Activated CD4-positive, alpha-beta T cell treated with anti-CD3 and anti-CD28 coated beads, Interleukin-2, amount 10 ng/mL, durations not matched to agents 24 days and 14 days (primary cell): ENCODE results near the gene GRB10. TPM values are rescaled to one million over a fixed set of nuclear protein-coding genes. Genes with fewer than 3 reads are reported as not detected.
A peak's percentile ranks its signal among the peaks of the same experiment; 100 is the strongest.

Source experiments
- DNase-seq: peaks from one replicate; pipeline ENCODE4 v3.0.0; 2022
- H3K27ac Mint-ChIP-seq: one replicate; pipeline ENCODE4 v1.8.0; 2022; ENCODE audit warnings: mild to moderate bottlenecking, mixed read lengths
- H3K27me3 Mint-ChIP-seq: one replicate; pipeline ENCODE4 v1.8.0; 2022; ENCODE audit warnings: mixed read lengths
- H3K36me3 Mint-ChIP-seq: one replicate; pipeline ENCODE4 v1.8.0; 2022; ENCODE audit warnings: low read depth, mild to moderate bottlenecking, mixed read lengths
- H3K4me1 Mint-ChIP-seq: one replicate; pipeline ENCODE4 v1.8.0; 2021; ENCODE audit warnings: mixed read lengths
- H3K4me3 Mint-ChIP-seq: one replicate; pipeline ENCODE4 v1.8.0; 2022; ENCODE audit warnings: mild to moderate bottlenecking, moderate library complexity, mixed read lengths
- H3K9me3 Mint-ChIP-seq: one replicate; pipeline ENCODE4 v1.8.0; 2021; ENCODE audit warnings: mixed read lengths
- intact Hi-C: fragments of 100-400 bp; cut with micrococcal nuclease; formaldehyde crosslinking; loops from one replicate; pipeline ENCODE4 v1.15.1; 2023
- total RNA-seq: library from RNA; stranded (reverse); gene quantifications from 2 replicates; pipeline ENCODE4 v1.2.3, GENCODE V29; 2022

The GRB10 gene
- total RNA-seq, 1 donor from 2014 or later, result 3.6 TPM

DNA sequence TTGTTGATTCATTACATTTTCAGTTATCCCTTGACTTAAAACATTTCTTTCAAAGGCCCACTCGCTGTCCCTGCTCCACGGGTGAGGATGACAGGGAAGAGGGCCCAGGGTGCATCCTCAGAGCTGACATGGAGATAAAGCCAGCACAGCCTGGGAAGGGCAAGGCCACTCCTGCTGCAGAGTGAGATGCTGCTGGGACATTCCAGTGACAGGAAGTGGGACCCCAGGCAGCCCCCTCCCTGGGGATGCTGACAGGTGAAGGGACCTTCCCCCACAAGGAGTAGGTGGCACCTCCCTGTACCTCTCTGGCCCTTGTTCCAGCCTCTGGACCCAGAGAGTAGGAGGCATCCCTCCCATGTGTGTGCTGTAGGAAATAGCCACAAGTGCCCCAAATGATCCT is 119.7 kb downstream of the GRB10 start:
- peak overlapping the region; percentile 4 for H3K4me3 Mint-ChIP-seq

DNA sequence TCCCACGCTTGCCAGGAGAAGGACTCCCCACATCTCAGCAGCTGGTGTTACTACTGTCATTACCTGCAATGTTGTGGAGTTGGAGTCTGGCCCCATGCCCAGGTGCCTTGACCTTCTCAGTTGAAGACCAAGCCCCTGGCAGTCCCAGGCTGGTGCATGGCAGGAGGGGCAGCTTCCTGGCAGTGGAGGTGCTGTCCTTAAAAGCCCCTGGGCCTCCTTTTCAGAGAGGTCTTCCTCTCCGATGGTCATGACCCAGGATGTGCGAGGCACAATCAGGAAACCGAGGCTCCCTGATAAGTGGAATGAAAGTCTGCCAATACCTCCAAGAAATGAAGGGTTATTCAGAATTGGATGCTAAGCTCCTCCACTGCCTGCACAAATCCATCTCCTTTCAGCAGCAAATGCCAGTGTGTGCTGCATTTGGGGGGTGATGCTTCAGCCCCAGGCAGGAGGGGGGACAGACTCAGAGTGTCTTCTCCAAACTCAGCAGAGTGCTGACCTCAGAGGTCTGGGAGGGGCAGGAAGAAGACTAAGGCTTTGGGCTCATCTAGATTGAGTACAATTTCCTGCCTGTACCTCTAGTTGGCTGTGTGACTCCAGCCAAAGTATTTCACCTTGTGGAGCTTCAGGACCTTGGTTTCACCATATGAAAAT is 120.5 kb downstream of the GRB10 start:
- Mint-ChIP-seq H3K4me3 (peak overlapping the region; percentile 31), H3K36me3 (peaks cover 2% of the 10 kb centered on the region), H3K9me3 (no peaks in the 10 kb centered on the region), H3K27me3 (no peaks in the 10 kb centered on the region), H3K4me1 (peaks cover 47% of the 10 kb centered on the region), H3K27ac (no peak overlapping the region)
- intact Hi-C loops, result loop anchor here (5.0 to 10.0 kb wide), 3 partner anchors 50 to 457 kb away; no protein-coding TSS in a partner anchor
- peak; percentile 80 for DNase-seq

More for the DNA sequence above, 119.7 kb downstream of the GRB10 start:
- Mint-ChIP-seq H3K4me1 (peaks cover 47% of the 10 kb centered on the region), H3K9me3 (no peaks in the 10 kb centered on the region), H3K36me3 (peaks cover 2% of the 10 kb centered on the region), H3K27ac (no peak overlapping the region), H3K27me3 (peaks cover under 1% of the 10 kb centered on the region)
- DNase-seq, result no peak
- intact Hi-C loops, result loop anchor here (5.0 to 10.0 kb wide), 3 partner anchors 51 to 458 kb away; no protein-coding TSS in a partner anchor

DNA sequence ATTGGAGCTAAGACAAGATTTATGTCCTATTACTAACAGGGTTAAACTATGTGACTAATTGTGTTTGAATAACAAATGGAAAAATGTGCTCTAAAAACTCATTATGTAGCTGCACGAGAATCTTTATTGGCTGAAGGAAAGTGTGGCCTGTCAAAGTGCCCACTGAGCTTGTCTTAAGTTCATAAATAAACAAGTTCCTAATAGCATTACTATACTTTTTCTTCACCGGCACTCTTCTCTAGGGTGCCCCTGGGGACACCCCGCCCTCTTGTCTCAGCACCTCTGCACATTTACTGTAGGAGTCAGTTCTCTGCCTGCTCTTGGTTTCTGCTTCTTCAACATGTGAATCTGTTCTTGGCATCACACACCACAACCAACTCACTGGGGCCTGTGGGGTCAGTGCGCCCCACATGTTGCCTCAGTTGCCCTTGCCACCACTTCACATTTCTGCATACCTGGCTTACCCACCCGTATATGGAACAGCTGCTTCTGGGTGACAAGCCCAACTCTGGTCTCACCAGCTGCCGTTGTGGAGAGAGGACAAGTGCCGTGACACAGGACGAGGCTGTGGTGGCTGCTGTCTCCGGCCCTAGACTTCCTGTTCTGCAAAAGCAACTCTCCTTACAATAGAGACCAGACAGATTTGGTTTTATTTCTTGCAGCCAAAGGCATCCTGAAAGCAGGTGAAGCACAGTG is 121.2 kb downstream of the GRB10 start:
- Mint-ChIP-seq H3K27ac (peak overlapping the region; percentile 1), H3K36me3 (peaks cover 2% of the 10 kb centered on the region), H3K4me3 (peak overlapping the region; percentile 7), H3K9me3 (no peaks in the 10 kb centered on the region), H3K27me3 (peaks cover 3% of the 10 kb centered on the region), H3K4me1 (peaks cover 47% of the 10 kb centered on the region)
- DNase-seq, result peak; percentile 72
- intact Hi-C loops, result loop anchor here (5.0 to 10.0 kb wide), 3 partner anchors 49 to 457 kb away; no protein-coding TSS in a partner anchor

DNA sequence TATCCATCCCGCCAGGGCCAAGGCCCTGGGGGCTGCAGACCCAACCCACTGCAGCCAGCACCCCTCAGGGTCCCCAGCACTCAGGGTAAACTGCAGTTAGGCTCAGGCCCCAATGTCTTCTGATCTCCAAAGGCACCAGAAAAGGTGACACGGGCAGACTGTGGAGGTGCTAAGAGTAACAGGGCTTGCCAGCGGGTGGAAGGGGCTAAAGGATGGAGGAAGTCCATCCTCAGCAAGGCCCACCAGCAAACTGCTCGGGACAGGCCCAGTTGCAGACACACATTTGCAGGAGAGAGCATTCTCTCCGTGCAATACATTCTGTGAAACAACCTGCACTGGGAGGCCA is 121.9 kb downstream of the GRB10 start:
- Mint-ChIP-seq H3K36me3 (peaks cover 2% of the 10 kb centered on the region), H3K4me3 (peak overlapping the region; percentile 20), H3K4me1 (peaks cover 47% of the 10 kb centered on the region), H3K9me3 (no peaks in the 10 kb centered on the region), H3K27me3 (peaks cover 3% of the 10 kb centered on the region), H3K27ac (no peak overlapping the region)
- intact Hi-C loops, result loop anchor here (5.0 to 10.0 kb wide), 3 partner anchors 49 to 456 kb away; no protein-coding TSS in a partner anchor
- DNase-seq, result no peak

DNA sequence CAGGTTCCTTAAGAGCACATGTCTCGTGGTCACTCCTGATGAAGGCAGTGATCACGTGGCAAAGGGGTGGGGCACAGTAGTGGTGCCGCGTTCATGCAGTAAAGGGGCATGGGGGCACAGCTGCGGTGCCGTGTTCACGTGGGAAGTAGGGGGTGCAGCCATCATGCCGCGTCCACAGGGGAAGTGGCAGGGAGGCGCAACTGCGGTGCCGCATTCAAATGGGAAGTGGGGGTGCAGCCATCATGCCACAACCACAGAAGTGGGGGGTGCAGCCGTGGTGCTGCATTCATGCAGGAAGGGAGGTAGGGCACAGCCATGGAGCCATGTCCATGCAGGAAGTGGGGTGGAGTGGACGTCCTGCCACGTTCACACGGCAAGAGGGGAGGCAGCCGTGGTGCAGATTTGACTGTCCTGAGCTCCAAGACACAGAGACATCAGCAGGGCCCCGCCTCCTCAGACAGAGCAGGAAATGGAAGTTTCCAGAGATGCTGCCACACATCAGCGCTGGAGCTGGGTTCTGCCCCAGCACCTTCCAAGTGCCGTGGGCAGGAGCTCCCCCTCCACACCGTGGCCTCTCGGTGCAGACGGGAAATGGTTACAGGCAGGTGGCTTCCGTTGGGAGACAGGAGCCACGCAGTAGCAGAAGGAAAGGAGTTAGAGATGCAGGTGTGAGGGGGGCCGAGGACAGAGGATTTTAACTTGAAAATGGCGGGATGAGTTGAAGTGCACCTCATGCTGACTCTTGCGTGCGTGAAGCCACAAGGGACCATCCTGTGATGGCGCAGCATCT is 122.5 kb downstream of the GRB10 start:
- peak; percentile 81 for DNase-seq
- peaks cover 3% of the 10 kb centered on the region for H3K27me3 Mint-ChIP-seq
- intact Hi-C loops, result loop anchor here (5.0 to 10.0 kb wide), 3 partner anchors 48 to 455 kb away; no protein-coding TSS in a partner anchor
- peak overlapping the region; percentile 81 for H3K4me3 Mint-ChIP-seq
- H3K4me1 Mint-ChIP-seq, result peaks cover 46% of the 10 kb centered on the region
- peaks cover 2% of the 10 kb centered on the region for H3K36me3 Mint-ChIP-seq
- peak overlapping the region; percentile 85 for H3K27ac Mint-ChIP-seq
- no peaks in the 10 kb centered on the region for H3K9me3 Mint-ChIP-seq

DNA sequence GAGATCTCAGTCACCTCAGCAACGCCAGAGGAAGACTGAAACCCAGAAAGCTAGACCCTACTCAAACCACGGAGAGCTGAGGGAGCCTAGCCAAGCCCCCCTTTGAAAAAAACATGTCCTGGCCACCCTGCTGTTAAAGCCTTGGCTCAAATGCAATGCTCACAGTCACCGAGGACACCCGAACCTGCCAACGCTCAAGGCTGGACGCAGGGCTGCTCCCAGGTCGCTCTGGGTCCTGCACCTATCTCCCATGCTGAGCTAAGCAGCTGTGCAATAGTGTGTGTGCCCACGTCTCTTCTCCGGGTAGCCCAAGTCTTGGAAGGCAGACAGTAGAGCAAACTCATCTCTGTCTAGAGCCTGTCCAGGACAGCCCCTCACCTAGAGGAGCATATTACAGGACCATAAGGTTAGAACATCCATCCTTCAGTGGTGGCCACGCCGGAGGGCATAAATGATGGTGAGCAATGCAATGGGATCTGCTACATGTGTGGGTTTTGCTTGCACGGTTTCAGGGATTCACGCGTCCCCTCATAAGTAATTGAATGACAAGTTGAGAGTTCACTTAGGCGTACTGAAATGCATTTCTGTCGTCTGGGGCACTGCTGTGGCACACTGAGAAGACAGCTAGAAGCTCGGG is 123.2 kb downstream of the GRB10 start:
- no peaks in the 10 kb centered on the region for H3K9me3 Mint-ChIP-seq
- H3K4me3 Mint-ChIP-seq, result peak overlapping the region; percentile 81
- no peak overlapping the region for H3K27ac Mint-ChIP-seq
- peaks cover 3% of the 10 kb centered on the region for H3K27me3 Mint-ChIP-seq
- H3K36me3 Mint-ChIP-seq, result peaks cover 2% of the 10 kb centered on the region
- intact Hi-C loops, result no loop called here
- peaks cover 41% of the 10 kb centered on the region for H3K4me1 Mint-ChIP-seq
- no peak for DNase-seq

DNA sequence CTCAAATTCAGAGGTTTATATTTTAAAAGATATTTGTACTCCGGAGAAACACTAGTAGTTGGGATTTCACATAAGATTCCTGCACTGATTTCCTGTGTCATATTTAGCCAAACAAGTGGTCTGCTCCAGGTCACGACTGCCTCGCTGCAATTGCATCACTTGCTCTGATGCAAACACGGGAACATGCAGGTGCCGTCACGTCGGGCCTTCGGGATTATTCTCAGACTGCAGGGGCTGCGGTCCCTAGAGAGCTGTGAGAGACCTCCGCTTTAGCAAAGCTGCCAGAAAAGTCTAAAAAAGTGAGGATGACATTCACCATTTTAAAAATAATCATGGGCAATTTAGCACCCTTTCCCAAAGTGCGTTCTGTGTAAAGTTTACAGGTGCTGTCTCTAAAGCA is 124.0 kb downstream of the GRB10 start:
- no peaks in the 10 kb centered on the region for H3K9me3 Mint-ChIP-seq
- intact Hi-C loops, result no loop called here
- no peak overlapping the region for H3K4me3 Mint-ChIP-seq
- peaks cover 2% of the 10 kb centered on the region for H3K36me3 Mint-ChIP-seq
- DNase-seq, result no peak
- H3K27ac Mint-ChIP-seq, result no peak overlapping the region
- H3K4me1 Mint-ChIP-seq, result peaks cover 38% of the 10 kb centered on the region
- peaks cover 7% of the 10 kb centered on the region for H3K27me3 Mint-ChIP-seq

DNA sequence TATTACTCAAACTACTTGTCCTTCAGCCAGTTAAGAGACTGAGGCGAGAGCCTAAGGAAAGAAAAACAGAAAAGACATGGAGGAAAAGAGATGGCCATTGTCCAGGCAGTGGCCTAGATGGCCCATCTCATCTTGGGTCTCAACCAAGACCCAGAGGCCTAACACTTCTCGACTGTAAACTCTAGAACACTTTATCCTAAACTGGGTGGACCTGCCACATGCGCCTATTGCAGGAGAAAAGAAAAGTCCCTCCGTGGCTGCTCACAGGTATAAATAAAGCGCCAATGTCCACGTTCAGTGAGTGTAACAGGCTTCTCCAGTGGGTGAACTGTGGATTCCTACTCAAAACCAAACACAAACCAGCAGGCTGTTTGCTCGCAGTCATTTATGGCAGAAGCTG is 124.8 kb downstream of the GRB10 start:
- Mint-ChIP-seq H3K4me3 (no peak overlapping the region), H3K4me1 (peaks cover 33% of the 10 kb centered on the region), H3K27ac (no peak overlapping the region), H3K36me3 (peaks cover 2% of the 10 kb centered on the region), H3K9me3 (no peaks in the 10 kb centered on the region), H3K27me3 (peaks cover 7% of the 10 kb centered on the region)
- no peak for DNase-seq
- intact Hi-C loops, result no loop called here

DNA sequence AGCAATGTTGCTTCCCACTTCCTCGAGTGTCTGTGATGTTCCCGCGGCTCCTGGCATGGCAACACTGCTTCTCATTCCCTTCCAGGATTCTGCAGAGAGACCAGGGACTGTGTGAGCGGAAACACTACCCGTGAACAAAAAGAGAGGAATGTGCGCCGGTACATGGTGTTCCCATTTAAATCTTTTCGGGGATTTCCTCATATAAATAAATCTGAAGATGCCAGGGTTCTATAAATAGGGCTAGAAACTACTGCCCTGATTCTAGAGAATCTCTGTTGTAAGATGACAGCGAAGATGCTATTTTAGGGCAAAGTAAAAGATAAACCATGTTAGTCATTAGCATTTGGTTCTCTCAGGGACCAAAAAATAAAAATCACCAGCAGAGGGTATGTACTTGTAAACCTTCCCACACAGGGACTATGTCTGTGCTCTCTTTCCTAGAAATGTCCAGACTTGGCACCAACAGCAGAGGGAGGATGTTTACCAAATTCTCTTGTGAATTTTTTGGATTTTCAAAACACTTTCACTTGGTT is 125.3 kb downstream of the GRB10 start:
- no peaks in the 10 kb centered on the region for H3K9me3 Mint-ChIP-seq
- H3K27ac Mint-ChIP-seq, result no peak overlapping the region
- H3K4me1 Mint-ChIP-seq, result peaks cover 28% of the 10 kb centered on the region
- no peak overlapping the region for H3K4me3 Mint-ChIP-seq
- H3K36me3 Mint-ChIP-seq, result peaks cover 2% of the 10 kb centered on the region
- DNase-seq, result no peak
- intact Hi-C loops, result no loop called here
- H3K27me3 Mint-ChIP-seq, result peaks cover 7% of the 10 kb centered on the region

DNA sequence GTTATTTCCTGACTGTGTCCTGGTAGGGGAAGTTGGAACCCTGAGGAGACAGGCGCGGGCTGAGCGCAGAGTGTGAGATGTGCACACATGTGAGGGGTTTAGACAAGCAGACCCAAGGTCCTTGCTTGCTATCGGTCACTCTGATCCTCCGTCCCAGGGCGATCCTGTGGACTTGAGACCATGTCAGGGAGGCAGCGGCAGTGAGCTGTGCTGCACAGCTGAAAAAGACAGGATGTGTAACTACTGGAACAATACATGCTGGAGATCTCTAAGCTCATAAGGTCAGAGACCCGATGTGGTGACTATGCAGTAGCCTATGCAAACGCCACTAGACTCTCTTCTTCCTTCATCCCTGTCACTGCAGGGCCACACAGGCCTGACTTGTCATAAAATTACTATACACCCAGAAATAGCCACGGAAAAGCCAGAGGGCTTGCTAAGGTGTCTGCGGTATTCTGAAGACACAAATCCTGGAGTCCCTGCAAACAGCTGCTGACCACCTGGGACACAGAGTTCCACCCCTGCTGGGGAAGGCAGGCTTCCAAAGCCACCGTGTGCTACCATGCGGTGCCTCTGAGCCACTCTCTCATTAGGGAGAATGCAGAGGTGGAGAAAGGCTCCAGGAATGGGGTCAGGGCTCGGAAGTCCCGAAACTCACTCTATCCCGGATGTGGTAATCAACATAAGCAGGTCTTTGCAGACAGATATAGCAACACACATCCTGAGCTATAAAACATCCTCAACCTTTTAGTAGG is 126.4 kb downstream of the GRB10 start:
- Mint-ChIP-seq H3K27ac (no peak overlapping the region), H3K4me1 (peaks cover 17% of the 10 kb centered on the region), H3K9me3 (no peaks in the 10 kb centered on the region), H3K4me3 (no peak overlapping the region), H3K36me3 (peaks cover 2% of the 10 kb centered on the region), H3K27me3 (peaks cover 7% of the 10 kb centered on the region)
- DNase-seq, result no peak
- intact Hi-C loops, result no loop called here

DNA sequence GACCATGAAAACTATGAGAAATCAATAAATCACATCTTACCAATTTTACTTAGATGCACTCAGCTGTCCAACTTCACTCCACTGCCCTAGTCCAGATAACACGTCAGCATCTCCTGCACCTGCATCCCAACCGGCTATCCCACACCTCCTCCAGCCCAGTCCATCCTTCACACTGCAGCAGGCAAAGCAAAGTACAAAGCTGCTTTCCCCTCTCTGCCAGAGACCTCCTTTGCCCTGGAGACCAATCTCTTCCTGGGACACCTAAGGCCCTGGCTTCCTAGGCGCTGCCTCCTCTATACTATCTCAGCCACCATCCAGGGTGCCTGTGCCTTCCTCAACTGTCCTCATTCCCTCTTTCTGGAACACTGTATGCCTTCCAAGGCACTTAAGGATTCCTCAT is 127.2 kb downstream of the GRB10 start:
- Mint-ChIP-seq H3K4me3 (no peak overlapping the region), H3K4me1 (peaks cover 11% of the 10 kb centered on the region), H3K9me3 (no peaks in the 10 kb centered on the region), H3K27ac (no peak overlapping the region), H3K36me3 (peaks cover 2% of the 10 kb centered on the region), H3K27me3 (peaks cover 8% of the 10 kb centered on the region)
- no peak for DNase-seq
- intact Hi-C loops, result no loop called here

DNA sequence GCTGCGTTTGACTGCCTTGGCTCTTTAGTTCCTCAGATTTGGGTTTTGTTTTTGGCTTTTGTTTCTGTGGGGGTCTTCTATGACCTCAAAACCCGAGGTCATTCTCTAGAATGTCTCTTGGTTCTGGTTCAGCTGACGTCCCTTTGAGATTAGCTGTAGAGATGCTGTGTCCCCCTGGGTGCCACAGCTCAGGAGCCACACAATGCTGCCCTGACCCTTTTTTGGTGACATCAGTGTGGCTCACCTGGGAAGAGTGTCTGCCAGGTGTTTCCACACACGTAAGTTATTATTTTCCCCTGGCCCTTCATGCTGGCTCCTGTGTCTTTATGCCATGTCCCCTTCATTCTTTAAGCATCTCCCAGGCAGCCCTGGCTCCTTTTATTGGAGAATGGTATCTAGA is 127.7 kb downstream of the GRB10 start:
- Mint-ChIP-seq H3K27ac (no peak overlapping the region), H3K36me3 (no peaks in the 10 kb centered on the region), H3K9me3 (no peaks in the 10 kb centered on the region), H3K4me1 (peaks cover 6% of the 10 kb centered on the region), H3K27me3 (peaks cover 9% of the 10 kb centered on the region), H3K4me3 (no peak overlapping the region)
- intact Hi-C loops, result no loop called here
- no peak for DNase-seq

DNA sequence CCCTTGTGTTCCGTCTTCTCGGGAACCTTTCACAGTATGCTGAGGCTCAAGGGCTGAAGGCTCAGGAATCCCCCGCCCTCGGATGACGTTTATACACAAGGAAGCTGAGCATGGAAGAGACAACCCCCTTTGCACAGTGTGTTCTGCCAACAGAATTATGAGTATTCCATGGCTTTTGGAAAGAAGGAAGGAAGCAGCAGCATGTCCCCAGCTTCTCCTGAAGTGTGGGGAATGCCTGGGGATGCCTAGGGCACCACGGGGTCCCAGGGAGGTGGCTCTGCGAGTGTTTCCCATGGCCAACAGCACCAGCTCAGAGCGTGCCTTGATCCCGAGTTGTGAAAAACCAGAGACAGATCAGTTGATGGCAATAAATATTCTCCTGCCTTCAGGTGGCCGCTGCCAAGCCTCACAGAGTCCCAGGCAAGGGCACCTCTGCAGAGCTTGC is 128.7 kb downstream of the GRB10 start:
- no peaks in the 10 kb centered on the region for H3K9me3 Mint-ChIP-seq
- H3K36me3 Mint-ChIP-seq, result no peaks in the 10 kb centered on the region
- H3K4me1 Mint-ChIP-seq, result no peaks in the 10 kb centered on the region
- DNase-seq, result no peak
- peaks cover 11% of the 10 kb centered on the region for H3K27me3 Mint-ChIP-seq
- intact Hi-C loops, result no loop called here
- no peak overlapping the region for H3K4me3 Mint-ChIP-seq
- H3K27ac Mint-ChIP-seq, result no peak overlapping the region
